HL-60/S4 treated with retinoic acid at 250 ng/mL for 4 days and 3 days (cell line): ENCODE measurements around the gene PEX14.

ENCODE experiments used
- in situ Hi-C: fragments of 300-500 bp; cut with MboI; formaldehyde crosslinking; loops from 2 replicates; pipeline ENCODE4 v1.7.0; 2022; ENCODE audit warnings: low sequenced_read_pairs

The PEX14 gene

DNA sequence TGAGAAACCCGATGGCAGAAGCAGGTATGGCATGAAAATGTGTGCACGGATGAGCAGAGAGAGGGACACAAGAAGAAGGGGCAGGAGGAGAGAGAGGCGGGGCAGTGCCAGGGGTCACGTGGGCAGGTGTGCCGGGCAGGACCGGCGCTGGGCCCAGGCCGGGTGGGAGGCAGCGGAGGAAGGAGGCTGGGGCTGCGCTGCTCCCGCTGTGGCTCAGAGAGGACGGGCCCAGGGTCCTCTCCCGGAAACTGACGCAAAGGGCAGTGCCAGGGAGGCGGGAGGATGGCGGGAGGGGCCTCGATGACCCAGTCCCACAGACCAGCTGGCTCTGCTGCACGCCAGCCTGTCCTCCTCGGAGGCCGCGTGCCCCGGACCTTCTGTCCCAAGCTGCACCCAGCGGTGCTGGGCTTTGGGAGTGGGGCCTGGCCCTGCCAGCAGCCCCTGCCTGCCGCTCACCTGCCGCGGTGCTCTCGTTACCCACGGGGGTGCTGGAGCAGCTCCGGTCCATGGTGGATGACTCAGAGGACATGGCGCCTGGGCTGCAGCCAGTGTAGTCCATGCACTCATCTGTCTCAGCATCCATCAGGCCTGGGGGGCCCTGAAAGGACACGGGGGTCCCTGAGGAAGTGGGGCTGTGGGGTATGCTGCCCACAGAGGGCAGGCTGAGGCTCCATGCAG is 167.8 kb downstream of the PEX14 start:
- in situ Hi-C loops: no loop called here

DNA sequence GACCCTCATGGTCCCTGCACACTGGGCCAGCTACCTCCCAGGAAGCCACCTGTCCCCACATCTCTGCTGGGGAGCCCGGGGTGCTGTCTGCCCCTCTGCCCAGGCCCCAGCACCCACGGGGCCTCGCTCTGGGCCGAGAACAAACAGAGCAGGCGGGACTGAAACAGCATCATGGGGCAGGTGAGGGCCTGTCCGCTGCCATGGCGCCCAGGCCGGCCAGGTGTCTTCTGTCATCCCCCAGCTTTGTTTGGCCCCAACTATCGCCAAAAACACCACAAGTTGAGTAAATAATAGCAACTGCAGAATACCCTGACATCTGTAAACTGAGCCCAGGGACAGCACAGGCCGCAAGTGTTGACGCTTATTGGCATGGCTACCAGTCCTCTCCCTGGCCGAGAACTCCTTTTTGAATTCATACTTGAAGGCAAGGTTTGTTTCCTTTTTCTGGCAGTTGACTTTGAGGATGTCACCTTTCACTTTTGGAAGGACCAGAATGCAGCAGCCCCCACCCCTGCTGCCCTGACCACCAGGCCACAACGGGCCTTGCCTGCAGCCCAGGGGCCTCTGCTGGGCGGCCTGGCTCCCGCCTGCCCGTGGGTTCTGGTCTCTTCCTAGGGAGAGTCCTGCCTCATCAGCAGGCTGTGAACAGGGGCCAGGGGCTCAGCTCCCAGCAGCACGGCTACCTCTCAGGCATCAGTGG is 169.0 kb downstream of the PEX14 start:
- in situ Hi-C loops: no loop called here

DNA sequence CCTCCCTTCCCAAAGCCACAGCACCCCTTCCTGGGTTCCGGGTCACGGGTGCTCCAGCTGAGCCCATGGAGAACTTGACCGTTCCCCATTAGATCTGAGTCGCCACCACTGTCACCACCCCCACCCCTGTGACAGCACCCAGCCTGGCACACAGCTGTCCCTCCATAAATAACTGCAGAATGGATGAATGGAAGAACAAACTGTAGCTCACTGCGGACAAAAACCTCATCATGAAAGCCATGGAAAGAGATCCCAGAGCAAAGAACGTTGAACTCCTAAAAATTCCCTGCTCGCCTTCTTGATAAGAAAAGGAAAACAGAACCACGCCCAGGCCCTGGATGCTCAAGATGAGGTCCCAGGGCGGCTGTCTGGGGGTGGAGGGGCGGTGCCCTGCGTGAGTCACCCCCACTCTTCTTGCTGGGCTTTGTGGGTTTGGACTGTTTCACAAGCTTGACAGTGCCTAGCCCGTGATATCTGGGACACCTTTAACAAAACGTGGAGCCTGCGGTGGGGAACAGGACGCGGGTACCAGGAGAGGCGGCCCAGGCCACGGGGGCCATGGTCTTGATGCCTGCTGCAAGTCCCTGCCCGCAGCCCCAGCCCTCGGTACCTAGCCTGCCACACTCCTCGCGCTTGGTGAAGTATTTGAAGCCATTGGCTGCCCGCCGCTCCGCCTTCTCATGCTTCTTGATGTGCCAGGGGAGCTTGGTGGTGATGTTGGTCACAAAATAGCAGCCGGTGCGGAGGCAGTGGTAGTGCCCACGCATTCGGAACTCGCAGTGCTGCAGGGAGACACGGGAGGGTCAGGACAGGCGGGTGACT is 169.8 kb downstream of the PEX14 start:
- in situ Hi-C loops: no loop called here

DNA sequence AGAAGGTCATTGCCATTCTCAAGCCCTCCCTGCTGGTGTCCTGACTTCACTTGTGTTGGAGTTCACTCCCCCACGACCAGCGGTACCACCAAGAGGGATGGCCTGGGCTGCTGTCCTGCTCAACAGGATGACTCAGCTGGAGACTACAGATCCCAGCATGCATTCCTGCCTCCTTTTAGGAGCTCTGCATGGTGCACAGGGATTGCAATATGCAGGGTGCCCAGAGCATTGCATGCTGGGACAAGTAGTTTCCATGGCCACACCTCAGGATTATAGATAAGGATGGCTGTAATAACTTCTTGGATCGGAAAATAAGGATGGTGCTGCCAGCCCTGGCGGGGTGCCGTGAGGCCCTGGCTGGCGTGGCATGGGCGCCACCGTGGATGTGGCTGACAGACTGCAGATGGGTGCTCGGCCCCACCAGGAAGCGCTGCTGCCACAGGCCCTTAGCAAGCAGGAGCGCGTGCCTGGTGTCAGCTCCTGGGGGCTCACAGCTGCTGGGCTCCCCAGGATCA is 171.7 kb downstream of the PEX14 start:
- in situ Hi-C loops: no loop called here

DNA sequence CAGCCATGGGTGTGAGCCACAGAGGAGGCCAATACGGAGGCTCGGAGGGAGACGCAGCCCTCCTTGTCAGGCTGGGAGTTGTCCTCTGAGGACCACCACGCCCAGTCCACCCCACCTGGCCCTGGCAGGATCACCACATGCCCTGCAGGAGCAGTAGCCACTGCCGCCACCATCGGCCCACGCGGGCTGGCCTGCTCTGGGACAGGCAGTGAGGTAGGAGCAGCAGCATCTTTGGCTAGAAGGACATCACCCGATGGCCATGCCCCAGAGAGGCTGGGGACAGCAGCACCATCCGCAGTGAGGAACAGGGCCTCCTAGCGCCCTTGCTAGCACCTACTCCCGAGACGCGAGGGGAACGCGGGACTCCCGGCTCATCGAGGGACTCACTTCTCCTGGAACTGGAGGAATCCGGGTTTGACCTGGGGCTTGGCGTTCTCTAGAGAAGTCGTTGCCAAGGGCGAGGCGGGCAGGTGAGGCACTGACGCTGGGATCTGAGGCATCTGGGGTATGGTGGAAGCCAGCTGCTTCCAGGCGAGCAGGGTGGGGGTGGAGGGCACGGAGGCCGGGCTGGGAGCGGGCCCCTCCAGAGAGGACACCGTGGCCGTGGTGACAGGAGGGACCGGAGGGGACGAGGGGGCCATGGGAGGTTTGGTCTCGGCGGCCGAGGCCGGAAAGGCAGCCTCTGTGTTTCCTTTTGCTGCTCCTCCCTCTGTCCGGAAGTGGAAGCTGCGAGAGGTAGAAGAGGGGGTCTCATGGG is 172.8 kb downstream of the PEX14 start:
- in situ Hi-C loops: no loop called here

DNA sequence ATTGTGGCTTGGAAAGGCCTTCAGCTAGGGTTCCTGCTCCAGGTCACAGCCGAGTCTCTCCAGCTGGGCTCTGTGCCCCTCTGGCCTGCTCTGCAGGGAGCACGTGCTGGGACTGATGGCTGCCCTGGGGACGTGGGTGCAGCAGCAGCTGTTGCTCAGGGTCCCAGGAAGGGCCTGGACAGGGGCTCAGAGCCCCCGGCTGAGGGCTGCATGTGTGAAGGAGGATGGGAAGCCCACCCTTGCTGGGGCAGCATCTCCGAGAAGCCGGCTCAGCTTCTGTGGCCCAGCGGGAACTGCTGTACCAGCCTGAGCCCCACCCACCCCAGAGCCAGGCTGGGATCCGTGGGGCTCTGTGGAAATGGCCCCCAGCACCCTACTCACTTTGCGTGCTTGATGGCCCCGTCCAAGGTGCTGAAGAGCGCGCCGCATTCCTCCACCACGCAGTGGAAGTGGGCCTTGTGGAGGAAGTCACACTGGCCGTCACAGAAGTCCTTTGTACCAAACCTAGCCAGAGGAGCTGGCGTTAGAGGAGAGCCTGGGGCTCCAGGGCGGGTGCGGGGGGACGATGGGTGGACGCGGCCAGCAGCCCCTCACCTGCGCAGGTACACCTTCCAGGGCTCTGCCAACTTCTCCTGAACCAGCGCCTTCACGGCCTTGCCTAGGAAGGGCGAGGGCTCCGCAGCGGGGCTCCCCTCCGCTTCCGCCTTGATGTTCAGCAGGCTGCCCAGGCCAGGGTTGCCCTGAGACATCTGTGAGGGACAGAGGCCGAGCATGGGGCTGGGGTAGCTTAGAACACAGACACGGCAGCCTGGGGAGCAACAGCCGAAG is 174.2 kb downstream of the PEX14 start:
- in situ Hi-C loops: no loop called here

DNA sequence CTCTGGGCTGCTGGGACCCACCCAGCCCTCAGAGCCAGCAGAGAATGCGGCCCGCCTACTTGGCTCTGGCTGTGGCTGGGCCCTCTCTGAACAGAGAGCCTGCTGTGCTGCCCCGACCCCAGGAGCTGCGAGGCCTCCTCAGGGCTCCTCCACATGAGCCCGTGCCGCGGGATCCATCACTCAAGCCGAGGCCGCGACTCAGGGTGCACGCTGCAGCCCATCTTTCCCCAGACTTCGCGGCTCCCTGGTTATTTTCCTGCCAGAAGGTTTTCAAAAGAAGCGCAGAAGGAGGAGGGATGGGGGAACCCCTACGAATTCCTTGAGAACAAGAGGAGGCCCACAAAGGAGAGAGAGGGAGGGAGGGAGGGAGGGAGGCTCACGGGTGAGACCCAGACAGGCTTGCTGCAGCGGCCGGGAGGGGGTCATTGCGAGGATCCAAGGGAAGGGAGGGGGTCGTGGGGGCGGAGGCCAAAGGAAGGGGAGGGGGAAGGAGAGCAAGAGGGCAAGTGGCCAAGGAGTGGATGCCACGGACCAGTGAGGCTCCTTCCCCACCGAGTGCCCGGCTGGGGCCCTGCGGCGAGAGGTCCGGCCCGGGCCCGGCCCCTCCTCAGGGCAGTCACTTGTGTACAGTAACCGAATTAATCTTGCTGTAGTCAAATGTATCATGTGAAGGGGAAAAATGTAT is 174.9 kb downstream of the PEX14 start:
- in situ Hi-C loops: no loop called here

DNA sequence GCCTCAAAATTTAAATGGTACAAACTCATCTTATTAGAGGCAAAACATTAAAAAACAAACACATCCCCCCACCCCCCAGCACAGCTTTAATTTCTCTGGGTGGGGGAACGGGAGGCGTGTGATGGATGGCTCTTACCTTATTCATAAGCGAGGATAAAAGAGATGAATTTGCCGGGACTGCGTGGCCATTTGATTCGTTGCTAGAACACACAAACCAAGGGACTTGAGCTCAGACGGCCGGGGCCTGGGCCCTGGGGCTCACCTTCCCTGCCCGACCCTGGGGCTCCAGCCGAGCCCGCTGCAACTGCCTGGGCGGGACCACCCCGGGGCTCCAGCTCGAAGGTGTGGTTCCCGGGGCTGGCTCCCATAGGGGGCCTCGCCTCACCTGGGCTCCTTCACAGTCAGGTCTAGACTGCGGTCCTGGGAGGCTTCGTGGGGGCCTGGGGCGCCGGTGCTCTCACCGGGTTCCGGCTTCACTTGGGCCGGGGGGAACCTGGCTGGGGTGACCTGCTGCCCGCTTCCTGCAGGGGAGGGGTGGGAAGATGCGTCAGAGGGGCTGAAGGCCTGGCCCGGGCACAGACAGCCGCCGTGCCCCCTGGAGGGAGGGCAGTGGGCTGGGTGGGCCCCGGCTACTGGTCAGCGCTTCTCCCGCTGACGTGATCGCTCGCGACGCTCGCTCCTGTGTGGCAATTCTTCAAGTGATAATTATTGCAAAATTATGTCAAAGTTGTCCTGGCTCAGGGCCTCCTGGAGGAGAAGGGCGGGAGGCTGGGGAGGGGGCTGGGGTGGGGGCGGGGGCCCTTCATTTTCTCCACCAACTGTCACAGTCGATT is 176.0 kb downstream of the PEX14 start:
- in situ Hi-C loops: no loop called here

DNA sequence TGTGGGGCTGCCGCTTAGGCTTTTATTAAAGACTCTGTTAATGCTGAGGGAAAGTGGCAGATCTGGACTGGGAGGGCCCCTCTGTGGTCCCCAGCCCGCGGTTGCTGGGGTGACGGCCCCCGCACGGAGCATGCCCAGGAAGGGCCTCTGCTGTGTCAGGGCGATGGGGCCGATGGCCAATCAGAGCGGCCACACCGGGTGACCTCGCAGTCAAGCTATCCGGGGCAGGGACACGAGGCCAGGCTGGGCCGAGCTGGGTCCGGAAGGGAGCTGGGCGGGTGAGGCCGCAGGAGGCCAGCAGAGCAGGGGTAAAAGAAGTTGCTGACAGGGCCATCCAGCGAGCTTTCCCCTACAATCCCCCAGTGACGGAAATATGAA is 176.6 kb downstream of the PEX14 start:
- in situ Hi-C loops: no loop called here

DNA sequence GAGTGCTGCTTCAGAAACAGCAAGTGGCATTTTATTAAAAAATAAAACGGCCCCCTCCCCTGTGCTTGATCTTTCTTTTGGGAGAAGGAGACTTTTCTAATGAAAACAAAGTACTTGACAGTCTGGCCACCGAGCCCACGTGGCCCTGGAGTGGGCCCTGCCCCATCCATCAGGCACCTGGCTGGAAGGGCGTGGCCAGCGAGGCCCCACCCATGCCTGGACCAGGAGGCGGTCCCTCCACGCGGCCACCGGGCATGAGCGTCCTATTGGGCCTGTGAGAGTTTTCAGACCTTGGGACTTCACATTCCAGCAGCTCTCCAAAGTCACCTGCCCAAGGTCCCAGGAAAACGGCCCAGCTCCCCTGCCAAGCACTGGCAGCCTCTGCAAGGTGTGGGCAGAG is 177.0 kb downstream of the PEX14 start:
- in situ Hi-C loops: no loop called here

DNA sequence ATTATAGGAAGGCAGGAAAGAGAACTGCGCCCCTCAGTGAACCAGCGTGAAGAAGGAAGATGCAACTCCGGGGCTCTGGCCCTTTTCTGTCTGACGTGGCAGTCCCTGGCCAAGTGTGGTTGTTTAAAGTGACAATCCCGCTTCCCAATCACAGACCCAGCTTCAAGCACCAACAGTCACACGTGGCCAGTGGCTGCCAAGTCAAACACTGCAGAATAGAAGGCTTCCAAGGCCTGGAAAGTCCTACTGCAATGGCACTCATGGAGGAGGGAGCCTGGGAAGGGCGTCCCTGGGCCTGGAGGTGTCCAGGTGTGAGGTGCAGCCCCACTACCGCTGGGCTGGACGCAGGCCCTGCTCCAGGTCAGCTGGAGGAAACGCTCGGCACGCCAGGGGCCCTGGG is 177.9 kb downstream of the PEX14 start:
- in situ Hi-C loops: no loop called here

DNA sequence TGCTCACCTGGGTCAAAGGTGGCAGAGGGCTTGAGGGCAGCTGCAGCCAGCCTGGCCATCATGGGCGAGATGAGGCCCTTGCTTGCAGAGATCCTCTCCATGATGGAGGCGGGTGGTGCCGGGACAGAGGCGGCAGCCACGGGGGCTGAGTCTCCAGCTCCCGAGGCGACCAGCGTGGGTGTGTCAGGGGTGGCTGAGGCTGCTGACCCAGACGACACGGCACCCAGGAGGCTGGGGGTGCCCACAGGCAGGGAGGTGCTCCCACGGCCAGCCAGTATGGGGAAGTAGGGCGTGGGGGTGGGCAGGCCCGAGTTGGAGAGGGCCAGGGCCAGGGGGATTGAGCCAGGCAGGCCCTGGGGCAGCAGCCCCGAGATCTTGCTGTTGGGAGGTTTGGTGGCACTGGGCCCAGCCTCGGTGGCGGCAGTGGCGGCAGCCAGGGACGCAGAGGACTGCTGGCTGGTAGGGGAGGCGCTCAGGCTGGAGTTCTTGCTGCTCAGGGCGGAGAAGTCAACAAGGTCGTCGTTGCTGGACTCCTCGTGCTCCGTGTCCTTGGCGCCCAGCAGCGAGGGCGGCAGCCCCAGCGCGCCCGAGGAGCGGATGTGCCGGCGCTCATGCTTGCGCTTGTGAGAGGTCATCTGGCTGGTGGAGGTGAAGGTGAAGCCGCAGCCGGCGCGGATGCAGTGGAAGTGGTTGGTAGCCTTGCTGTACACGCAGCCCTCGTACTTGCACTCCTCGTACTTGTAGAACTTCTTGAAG is 178.8 kb downstream of the PEX14 start:
- in situ Hi-C loops: no loop called here

DNA sequence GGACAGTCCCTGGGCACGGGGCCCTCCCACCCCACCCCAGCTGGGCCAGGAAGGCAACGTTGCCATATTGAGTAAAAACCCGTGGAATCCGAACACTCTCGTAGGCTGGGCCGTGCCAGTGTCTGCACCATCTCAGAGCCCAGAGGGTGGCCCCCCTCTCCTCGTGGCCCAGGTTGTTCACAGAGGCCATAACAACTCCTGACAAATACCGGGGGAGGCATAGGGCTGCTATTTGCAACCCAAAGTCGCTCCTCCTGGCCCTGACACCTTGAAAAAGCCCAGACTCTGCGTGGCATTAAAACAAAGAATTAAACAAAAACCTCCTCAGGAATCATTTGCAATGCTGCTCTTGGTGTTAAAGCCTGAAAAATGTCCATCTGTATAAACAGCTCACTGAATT is 180.3 kb downstream of the PEX14 start:
- in situ Hi-C loops: no loop called here

DNA sequence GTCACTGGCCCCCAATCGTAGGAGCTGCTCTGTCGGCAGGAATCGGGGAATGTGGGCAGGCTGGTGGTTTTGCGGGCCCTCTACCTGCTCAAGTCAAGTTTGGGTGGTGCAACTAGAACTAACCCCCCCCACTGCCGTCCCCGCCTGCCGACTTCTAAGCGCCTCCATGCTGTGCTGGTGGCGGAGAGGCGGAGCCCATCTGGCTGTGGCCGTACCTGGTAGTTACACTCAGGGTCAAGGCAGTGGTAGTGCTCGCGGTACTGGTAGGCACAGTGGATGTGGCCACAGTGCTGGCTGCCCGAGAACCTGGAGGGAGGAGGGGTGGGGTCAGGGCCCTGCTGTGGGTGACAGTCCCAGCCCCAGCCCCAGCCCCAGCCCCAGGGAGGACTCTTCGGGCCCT is 181.7 kb downstream of the PEX14 start:
- in situ Hi-C loops: no loop called here

DNA sequence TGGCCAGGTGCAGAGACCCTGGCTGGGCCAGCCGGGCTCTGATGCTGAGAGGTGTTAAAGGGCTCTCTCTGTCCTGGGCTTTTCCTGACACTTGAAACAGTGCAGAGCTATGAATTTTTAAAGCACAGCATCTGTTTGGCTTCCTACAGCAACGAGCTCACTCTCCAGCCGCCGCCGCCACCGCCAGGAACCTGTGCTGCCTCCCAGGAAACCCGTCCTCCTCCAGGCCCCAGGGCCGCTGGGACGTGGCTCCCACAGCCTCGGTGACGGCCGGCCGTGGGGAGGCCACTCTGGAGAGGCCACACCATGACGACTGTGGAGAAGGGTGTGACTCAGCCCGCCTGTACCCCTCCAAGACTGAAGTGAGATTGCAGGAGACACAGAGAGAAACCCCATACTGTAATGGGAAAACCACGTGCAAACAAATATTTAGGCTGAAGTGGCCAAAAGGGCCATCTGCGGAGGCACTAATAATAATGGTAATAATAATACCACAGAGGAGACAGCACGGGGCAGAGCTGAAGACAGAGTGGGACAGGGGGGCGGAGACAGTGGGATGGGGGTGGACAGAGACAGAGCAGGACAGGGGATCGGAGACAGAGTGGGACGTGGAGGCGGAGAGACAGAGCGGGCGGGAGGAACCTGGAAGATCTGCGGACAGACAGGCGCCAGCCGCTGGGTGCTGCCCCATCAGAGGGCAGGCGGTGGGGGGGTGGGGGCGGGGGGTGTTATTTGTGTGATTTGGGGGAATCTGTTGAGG is 182.5 kb downstream of the PEX14 start:
- in situ Hi-C loops: no loop called here

DNA sequence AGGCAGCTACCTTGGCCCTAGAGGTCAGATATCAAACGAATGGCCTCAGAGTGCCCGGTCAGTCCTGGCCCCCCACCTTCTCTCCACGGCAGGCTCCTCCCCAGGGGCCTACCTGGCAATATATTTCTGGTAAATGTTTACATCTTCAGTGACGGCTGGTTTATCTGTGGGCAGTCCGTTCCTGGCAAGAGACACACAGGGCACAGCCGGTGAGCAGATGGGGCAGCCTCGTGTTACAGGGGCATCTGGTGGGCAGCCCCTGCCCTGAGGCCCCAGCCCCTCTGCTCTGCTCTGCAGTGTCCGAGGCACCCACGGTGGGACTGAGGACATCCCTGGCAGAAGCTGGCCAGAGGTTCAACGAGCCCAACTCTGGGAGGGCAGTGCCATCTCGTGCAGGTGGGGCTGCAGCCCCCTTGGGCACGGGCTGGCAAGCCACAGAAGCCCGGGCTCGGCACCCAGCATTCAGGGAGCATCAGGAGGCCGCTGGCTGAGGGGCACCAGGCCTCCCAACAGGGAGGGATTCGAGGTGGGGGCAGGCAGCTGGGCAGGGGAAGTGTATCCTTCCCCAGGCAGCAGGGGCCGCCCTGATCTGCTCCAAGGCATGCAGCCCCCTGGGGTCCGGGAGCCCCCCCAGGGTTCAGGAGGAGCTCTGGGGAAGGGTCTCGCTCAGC is 183.8 kb downstream of the PEX14 start:
- in situ Hi-C loops: no loop called here

DNA sequence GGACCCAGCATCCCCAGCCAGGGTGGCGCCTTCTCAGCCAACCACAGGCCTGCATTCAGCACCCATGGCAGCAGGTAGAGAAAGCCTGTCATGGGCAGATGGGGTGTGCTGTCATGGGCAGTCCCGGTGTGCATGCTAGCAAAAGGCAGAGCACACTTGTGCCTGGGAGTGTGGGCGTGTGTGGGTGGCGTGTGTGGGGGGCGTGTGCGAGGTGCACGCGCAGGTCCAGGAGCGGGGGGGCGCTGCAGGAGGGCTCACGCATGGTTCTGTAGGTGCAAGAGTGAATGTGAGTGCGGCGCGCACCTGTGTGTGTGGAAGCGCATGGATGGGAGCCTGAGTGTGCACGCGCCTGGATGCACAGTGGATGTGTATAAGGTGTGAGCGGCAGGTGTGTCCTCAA is 184.5 kb downstream of the PEX14 start:
- in situ Hi-C loops: no loop called here
